Raji (cell line): Measurements from ENCODE around the gene WHAMM.

Source experiments
- POLR2A ChIP-seq: IDR thresholded peaks from 2 replicates; pipeline ENCODE4 v1.6.1; 2011; ENCODE audit warnings: low read depth, low read length, control low read depth; ENCODE audit not compliant: insufficient read depth

WHAMM gene

GRCh38 chr15:82809308-82810060 is at the start of gene WHAMM:
TSS of gene WHAMM (plus strand) at chr15:82809628. CDS start at chr15:82809727, 99 bp downstream.
- TF ChIP-seq POLR2A, result peak; percentile 92

- no peak for TF ChIP-seq POLR2A
Measured at GRCh38 chr15:82763361-82764116, 45.9 kb upstream of the WHAMM start.

GRCh38 chr15:82764117-82764490 is 45.3 kb upstream of the WHAMM start:
- no peak for TF ChIP-seq POLR2A

GRCh38 chr15:82764740-82765139 is 44.7 kb upstream of the WHAMM start:
- TF ChIP-seq POLR2A, result no peak

GRCh38 chr15:82767163-82767829 is 42.1 kb upstream of the WHAMM start:
- TF ChIP-seq POLR2A, result no peak

- no peak for TF ChIP-seq POLR2A
Measured at GRCh38 chr15:82768414-82769054, 40.9 kb upstream of the WHAMM start.

GRCh38 chr15:82771789-82772607 is 37.4 kb upstream of the WHAMM start:
- TF ChIP-seq POLR2A, result no peak

GRCh38 chr15:82774496-82774895 is 34.9 kb upstream of the WHAMM start:
- no peak for TF ChIP-seq POLR2A

- TF ChIP-seq POLR2A, result no peak
Measured at GRCh38 chr15:82778755-82779154, 30.7 kb upstream of the WHAMM start.

- TF ChIP-seq POLR2A, result no peak
Measured at GRCh38 chr15:82781349-82781748, 28.1 kb upstream of the WHAMM start.

- no peak for TF ChIP-seq POLR2A
Measured at GRCh38 chr15:82788496-82788895, 20.9 kb upstream of the WHAMM start.

- no peak for TF ChIP-seq POLR2A
Measured at GRCh38 chr15:82789491-82789890, 19.9 kb upstream of the WHAMM start.

GRCh38 chr15:82790321-82790720 is 19.1 kb upstream of the WHAMM start:
- TF ChIP-seq POLR2A, result no peak

GRCh38 chr15:82792068-82792467 is 17.4 kb upstream of the WHAMM start:
- TF ChIP-seq POLR2A, result no peak
